WTC11 (cell line): ENCODE results near the gene ALDH2.

Experiments
- GABPB1 ChIP-seq: sonication (generic); formaldehyde crosslinking; IDR thresholded peaks from 2 replicates; pipeline ENCODE4 v1.8.1; 2023; ENCODE audit warnings: mild to moderate bottlenecking, missing genetic modification reagents
- MAX ChIP-seq: sonication (generic); formaldehyde crosslinking; IDR thresholded peaks from 2 replicates; pipeline ENCODE4 v1.8.0; 2022; ENCODE audit warnings: mild to moderate bottlenecking, missing genetic modification reagents
- NFE2L1 ChIP-seq: sonication (generic); formaldehyde crosslinking; IDR thresholded peaks from 2 replicates; pipeline ENCODE4 v1.8.1; 2023; ENCODE audit warnings: missing genetic modification reagents
- NR3C1 ChIP-seq: sonication (generic); formaldehyde crosslinking; conservative IDR thresholded peaks from 2 replicates; pipeline ENCODE4 v1.8.1; 2023; ENCODE audit warnings: low read depth, mild to moderate bottlenecking, missing genetic modification reagents
- SMAD4 ChIP-seq: sonication (generic); formaldehyde crosslinking; IDR thresholded peaks from 2 replicates; pipeline ENCODE4 v1.8.0; 2022; ENCODE audit warnings: mild to moderate bottlenecking, missing genetic modification reagents
- TP53 ChIP-seq: sonication (generic); formaldehyde crosslinking; IDR thresholded peaks from 2 replicates; pipeline ENCODE4 v1.8.1; 2023; ENCODE audit warnings: mild to moderate bottlenecking, missing genetic modification reagents
- ZMAT4 ChIP-seq: fragments of 250-450 bp; sonication (Bioruptor Pico); IDR thresholded peaks from 2 replicates; pipeline ENCODE4 v1.9.0; 2021; ENCODE audit warnings: mild to moderate bottlenecking
- TF ChIP-seq, protein P1 (sequence below): fragments of 250-450 bp; sonication (Bioruptor Pico); IDR thresholded peaks from 2 replicates; pipeline ENCODE4 v1.9.0; 2021; ENCODE audit warnings: moderate library complexity, mild to moderate bottlenecking, inconsistent platforms, borderline replicate concordance
- TF ChIP-seq, protein P2 (sequence below): fragments of 200-600 bp; IDR thresholded peaks from 2 replicates; pipeline ENCODE4 v1.8.0; 2022; ENCODE audit warnings: antibody characterized with exemption

DNA sequence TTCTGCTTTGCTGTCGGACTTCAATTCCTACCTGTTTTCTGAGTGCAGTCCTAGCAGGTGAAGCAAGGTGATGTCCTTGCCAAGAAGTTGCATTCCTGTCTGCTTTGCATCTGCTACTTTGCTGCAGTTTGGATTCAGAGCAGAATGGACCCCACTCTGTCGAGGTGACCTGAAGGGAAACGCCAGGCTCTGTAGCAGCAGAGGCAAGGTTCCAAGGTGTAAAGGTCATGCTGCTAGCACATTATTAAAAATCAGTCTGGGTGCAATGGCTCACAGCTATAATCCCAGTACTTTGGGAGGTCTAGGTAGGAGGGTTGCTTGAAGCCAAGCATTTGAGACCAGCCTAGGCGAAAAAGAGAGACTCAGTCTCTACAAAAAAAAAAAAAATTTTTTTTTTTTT is 17.3 kb upstream of the ALDH2 start:
- TF ChIP-seq, protein P1, sequence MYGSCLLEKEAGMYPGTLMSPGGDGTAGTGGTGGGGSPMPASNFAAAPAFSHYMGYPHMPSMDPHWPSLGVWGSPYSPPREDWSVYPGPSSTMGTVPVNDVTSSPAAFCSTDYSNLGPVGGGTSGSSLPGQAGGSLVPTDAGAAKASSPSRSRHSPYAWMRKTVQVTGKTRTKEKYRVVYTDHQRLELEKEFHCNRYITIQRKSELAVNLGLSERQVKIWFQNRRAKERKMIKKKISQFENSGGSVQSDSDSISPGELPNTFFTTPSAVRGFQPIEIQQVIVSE = no peak
- TF ChIP-seq, protein P2, sequence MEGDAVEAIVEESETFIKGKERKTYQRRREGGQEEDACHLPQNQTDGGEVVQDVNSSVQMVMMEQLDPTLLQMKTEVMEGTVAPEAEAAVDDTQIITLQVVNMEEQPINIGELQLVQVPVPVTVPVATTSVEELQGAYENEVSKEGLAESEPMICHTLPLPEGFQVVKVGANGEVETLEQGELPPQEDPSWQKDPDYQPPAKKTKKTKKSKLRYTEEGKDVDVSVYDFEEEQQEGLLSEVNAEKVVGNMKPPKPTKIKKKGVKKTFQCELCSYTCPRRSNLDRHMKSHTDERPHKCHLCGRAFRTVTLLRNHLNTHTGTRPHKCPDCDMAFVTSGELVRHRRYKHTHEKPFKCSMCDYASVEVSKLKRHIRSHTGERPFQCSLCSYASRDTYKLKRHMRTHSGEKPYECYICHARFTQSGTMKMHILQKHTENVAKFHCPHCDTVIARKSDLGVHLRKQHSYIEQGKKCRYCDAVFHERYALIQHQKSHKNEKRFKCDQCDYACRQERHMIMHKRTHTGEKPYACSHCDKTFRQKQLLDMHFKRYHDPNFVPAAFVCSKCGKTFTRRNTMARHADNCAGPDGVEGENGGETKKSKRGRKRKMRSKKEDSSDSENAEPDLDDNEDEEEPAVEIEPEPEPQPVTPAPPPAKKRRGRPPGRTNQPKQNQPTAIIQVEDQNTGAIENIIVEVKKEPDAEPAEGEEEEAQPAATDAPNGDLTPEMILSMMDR = no peak
- no peak for TF ChIP-seq GABPB1 (CRISPR knock-in tag)
- no peak for TF ChIP-seq TP53 (CRISPR knock-in tag)
- TF ChIP-seq MAX (CRISPR knock-in tag) = no peak
- no peak for TF ChIP-seq NFE2L1 (CRISPR knock-in tag)
- TF ChIP-seq NR3C1 = no peak
- no peak for TF ChIP-seq ZMAT4 (CRISPR knock-in tag)
- TF ChIP-seq SMAD4 (CRISPR knock-in tag) = no peak
